Measurements from ENCODE around the gene UGT1A5.
"Not testable (repeated sequence)": the region's sequence is repeated elsewhere in the genome, so short reads cannot be mapped to it uniquely, and the experiment has no call there.

Gene UGT1A5

DNA sequence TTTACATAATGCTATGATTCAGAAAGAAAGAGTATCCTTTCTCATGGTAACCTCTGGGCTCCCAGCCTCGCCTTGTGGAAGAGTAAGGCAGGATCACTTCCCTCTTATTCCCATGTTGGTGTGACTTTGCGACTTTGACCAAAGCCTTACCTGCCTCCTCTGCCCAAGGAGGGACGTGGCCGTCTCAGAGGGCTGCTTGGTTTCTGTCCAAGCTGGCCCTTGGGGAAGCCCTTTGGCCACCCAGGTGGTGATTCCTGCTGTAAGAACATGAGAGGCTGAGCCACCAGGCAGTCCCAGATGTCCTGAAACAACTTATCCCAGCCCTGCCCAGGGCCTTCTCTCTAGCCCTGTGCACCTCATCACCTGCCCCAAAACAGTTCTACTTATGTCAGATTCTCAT lies 14.0 kb upstream of the UGT1A5 start:
- DNase-seq: no peak

DNA sequence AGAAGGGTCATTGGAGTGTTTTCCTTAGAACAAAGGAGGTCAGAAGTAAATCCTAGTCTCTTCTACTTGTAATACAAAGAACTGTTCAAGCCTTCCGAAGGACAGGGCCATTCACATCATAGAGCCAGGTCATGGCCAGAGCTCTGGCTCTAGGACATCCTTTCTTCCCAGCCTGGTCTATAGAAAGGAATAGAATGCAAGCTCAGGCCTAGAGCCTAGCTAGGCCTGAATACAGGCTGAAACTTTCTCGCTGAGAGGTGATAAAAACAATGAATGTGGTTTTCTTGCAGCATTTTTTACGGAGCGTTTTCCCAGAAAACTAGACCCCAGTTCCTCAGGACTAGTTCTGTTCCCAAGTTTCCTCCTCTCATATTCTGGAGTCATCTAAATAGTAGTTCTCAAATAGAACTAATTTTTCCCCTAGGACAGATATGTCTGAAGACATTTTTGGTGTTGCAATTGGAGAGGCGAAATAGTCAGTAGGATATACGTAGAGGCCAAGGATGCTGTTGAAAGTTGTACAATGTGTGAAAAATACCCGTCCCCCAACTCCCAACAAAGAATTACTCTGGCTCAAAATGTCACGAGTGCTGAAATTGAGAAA lies 13.2 kb upstream of the UGT1A5 start:
- no peak for DNase-seq

DNA sequence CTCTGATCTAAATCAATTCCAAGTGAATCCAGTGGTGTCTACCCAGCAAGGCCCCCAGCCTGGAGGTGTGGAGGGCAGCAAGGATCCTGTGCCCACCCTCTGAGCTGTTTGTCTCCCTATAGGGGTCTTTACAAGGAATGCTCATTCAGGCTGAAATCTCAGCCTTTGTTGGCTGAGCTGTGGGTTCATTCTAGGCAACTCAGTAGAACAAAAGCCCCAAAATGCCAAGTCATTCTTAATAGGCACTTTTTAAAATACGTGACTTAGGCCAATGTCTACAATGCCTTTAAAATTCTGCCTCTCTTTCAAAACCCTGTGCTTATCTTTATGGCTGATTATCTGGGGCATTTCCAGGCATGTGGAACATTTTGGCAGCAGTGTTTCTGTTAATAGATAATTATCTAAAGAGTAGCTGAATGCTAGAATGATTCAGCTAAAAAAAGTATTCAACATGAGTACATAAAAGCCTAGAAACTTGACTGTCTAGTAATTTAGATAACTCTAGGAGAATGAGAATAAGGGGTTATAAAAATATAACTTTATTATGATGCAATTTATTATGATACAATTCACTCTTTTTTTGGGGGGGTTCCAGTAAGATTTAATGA lies 12.6 kb upstream of the UGT1A5 start:
- no peak for DNase-seq

DNA sequence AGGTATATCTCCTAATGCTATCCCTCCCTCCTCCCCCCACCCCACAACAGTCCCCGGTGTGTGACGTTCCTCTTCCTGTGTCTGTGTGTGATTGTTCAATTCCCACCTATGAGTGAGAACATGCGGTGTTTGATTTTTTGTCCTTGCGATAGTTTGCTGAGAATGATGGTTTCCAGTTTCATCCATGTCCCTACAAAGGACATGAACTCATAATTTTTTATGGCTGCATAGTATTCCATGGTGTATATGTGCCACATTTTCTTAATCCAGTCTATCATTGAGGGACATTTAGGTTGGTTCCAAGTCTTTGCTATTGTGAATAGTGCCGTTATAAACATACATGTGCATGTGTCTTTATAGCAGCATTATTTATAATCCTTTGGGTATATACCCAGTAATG lies 11.9 kb upstream of the UGT1A5 start:
- DNase-seq: not testable (repeated sequence)

DNA sequence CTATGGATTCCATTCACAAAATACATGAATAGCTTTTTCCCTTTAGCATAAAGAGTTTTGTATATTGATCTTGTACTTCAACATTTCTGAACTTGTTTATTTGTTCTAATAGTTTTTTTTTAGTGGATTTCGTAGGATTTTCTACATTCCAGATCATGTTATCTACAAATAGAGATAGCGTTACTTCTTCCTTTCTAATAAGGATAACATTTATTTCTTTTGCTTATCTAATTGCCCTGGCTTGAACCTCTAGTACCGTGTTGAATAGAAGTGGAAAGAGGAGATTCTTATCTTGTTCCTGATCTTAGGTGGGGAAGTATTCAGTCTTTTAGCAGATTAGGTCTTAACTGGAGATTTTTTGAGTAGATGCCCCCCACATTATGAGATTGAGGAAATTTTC lies 10.5 kb upstream of the UGT1A5 start:
- DNase-seq: no peak

DNA sequence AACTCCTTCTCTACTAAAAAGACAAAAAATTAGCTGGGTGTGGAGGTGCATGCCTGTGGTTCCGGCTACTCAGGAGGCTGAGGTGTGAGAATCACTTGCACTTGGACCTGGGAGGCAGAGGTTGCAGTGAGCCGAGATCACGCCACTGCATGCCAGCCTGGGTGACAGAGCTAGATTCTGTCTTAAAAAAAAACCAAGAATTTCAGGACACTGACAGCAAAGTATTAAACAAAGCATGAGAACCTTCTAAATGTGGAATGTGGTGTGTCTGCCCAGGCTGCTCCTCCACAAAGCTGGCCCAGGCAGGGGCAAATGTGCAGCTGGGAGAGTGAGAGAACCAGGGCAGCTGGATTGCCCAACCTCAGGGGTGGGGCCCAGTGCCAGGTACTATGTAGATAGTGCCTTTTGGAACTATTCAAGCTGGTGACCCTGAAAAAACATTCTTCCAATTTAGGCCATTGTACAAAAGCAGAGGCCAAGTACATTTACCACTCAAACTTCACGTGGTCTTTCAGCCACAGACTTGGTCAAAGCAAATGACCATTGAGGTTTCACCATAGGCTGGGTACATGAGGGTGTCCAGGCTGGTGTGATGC lies 6.7 kb upstream of the UGT1A5 start:
- DNase-seq: no peak

DNA sequence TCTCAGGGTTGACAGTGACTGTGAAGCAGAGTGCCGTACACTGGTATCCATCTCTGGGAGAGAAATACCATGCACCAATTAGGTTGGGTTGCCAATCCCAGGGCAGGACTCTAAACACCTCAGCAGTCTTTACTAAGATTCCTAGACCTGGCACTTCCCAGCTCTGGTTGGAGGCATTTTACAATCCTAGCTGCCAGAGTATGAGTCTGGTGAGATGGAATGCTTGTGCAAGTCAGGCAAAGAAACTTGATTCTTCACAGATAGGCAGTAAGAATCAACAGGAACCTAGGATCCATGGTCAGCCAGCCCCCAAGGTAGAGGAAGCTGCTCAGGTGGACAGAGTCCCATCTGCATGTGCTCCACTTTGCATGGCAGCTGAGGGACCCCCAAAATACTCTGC lies 6.0 kb upstream of the UGT1A5 start:
- DNase-seq: no peak

DNA sequence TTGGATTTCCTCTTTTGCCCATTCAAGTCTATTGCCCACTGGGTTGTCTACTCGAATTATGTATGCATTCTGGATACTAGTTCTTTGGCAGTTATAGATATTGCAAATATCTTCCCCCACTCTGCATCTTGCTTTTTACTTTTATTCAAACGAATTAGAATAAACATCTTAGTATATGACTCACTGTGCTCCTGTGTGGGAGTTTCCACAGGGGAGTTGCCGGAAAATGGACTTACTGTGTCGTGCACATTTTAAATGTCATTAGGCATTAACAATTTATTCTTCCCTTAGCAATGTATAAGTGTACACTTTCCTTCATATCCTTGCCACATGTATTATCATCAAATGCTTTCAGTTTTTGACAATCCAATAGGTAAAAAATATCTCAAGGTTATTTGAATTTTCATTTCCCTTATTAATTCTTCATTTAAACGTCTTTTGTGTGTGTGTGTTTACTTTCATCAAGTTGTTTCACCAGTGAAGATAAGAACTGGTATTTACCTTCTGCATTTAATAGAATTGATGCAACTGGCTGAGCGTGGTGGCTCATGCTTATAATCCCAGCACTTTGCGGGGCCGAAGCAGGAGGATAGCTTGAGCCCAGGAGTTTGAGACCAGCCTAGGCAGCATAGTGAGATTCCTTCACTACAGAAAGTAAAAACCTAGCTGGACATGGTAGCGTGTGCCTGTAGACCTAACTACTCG lies 4.6 kb upstream of the UGT1A5 start:
- DNase-seq: no peak

DNA sequence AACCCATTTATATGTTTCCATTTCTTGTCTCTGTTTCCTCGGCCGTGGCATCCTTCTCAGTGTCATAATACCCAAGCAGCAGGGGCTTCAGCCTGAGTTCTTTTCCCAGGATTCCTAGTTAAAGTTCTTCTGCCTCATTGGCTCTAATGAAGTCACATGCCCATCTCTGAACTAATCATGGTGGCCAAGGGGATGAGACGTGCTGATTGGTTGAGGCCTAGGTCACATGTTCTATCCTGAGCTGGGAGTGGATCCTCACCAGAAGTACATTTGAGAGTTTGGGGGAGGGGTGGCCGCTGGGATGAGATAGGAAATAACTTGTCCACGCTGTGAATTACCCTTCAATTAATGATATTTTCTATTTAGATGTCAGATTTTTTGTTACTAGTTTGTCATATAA lies 3.8 kb upstream of the UGT1A5 start:
- DNase-seq: no peak

DNA sequence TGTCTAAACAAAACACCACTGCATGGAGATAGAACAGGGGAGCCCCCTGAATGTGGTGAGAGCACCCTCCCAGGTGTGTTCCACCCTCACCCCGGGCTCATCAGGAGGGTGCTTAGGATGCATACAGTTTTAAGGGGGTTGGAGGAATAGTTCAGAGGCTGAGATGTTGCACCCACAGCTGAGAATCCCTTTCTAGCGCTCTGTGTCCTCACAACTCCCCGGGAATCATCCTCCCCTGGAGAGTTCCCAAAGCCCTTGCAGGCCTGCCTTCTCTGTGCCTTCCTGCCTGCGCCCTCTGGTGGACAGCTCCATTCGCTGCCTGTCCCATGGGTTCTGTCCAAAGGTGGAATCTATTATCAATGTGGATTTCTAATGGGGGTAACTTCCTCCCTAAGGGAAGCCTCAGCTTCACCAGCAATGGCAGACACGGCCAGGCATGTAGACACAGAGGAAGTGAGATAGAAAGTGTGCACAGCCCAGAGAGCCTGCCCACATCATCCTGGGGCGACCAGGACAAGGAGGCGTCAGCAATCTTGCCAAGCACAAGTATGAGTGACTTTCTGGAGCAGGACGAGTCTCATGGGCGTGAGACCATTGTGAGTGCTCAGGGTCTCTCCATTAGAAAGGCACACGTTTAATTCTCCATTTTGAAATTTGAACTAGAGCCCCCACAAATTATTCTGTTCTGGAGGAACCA lies 1.2 kb upstream of the UGT1A5 start:
- DNase-seq: peak; percentile 64

DNA sequence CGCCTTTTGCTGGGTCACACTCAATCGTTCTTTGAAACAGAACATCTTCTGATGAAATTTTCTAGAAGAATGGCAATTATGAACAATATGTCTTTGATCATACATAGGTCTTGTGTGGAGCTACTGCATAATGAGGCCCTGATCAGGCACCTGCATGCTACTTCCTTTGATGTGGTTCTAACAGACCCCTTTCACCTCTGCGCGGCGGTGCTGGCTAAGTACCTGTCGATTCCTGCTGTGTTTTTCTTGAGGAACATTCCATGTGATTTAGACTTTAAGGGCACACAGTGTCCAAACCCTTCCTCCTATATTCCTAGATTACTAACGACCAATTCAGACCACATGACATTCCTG lies 532 bp downstream of the UGT1A5 start:
- no peak for DNase-seq

DNA sequence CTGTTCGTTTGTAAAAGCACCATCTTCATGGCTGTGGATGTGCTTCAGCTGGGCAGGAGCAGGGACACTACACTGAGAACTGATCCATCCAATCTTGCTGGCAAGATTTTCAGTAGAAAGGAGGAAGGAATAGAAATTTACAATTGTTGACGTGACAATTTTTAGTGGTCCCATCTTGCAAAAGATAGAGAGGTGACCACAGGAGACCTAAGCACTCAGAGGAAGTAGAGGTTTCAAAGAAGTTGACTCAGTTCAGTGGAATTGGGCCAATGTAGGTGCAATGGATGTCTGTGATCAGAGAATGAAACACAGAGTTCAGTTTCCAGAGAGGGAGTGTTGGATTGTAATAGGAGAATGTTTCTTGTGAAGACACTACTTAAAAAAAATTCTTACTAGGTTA lies 1.4 kb downstream of the UGT1A5 start:
- no peak for DNase-seq

DNA sequence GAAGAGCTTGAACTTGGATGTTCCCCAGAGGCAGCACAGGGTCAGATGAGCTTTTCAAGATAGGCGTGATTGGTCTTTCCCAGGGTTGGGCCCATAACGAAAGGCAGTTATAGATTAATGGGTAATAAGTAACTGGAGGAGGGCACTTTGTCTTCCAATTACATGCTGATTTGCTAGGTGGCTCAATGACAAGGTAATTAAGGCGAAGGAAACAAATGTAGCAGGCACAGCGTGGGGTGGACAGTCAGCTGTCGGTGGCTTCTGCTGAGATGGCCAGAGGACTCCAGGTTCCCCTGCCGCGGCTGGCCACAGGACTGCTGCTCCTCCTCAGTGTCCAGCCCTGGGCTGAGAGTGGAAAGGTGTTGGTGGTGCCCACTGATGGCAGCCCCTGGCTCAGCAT lies 5.8 kb downstream of the UGT1A5 start, which contains the start of gene UGT1A4:
TSS of gene UGT1A4 (plus strand) at position 185 of the 400 bp plus-strand sequence. CDS start at position 270, 85 bp downstream.
- DNase-seq: no peak

DNA sequence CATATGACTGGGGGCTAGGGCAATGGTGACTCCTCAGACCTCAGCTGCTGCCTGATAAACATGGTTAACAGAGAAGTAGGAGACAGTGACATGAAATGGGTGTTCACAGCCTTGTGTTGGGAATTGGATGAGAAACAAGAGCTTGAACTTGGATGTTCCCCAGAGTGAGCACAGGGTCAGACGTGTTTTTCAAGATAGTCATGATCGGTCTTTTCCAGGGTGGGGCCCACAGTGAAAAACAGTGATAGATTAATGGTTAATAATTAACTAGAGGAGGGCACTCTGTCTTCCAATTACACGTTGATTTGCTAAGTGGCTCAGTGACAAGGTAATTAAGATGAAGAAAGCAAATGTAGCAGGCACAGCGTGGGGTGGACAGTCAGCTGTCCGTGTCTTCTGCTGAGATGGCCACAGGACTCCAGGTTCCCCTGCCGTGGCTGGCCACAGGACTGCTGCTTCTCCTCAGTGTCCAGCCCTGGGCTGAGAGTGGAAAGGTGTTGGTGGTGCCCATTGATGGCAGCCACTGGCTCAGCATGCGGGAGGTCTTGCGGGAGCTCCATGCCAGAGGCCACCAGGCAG lies 16.1 kb downstream of the UGT1A5 start, which contains the start of gene UGT1A3:
TSS of gene UGT1A3 (plus strand) at position 320 of the 579 bp plus-strand sequence. CDS start at position 405, 85 bp downstream.
- DNase-seq: no peak

DNA sequence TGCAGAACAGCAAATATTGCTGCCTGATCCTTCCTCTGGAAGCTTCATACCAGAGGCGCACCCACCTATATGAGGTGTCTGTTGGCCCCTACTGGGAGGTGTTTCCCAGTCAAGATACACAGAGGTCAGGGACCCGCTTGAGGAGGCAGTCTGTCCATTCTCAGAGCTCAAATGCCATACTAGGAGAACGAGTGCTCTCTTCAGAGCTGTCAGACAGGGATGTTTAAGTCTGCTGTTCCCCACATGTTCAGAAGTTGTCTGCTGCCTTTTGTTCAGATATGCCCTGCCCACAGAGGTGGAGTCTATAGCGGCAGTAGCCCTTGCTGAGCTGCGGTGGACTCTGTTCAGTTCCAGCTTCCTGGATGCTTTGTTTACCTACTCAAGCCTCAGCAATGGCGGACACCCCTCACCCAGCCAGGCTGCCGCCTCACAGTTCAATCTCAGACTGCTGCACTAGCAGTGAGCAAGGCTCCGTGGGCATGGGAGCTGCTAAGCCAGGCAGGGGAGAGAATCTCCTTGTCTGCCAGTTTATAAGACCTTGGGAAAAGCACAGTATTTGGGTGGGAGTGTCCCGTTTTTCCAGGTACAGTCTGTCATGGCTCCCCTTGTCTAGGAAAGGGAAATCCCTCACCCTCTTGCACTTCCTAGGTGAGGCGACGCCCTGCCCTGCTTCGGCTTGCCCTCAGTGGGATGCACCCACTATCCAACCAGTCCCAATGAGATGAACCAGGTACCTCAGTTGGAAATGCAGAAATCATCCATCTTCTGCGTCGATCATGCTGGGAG lies 24.4 kb downstream of the UGT1A5 start:
- not testable (repeated sequence) for DNase-seq

DNA sequence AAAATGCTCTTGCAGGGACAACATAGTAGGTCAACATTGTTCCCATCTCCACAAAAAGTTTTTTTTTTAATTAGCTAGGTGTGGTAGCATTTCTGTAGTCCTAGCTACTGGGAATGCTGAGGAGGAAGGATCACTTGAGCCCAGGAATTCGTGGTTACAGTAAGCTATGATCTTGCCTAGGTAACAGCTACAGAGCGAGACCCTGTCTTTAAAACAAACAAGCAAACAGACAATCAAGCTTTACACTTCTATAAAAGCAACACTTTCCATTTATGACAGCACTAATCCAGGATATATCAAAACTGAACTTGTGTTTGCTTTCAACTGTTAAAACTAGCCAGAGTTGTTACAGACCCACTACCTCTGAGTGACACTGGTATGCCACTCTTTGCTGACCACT lies 28.2 kb downstream of the UGT1A5 start:
- no peak for DNase-seq

DNA sequence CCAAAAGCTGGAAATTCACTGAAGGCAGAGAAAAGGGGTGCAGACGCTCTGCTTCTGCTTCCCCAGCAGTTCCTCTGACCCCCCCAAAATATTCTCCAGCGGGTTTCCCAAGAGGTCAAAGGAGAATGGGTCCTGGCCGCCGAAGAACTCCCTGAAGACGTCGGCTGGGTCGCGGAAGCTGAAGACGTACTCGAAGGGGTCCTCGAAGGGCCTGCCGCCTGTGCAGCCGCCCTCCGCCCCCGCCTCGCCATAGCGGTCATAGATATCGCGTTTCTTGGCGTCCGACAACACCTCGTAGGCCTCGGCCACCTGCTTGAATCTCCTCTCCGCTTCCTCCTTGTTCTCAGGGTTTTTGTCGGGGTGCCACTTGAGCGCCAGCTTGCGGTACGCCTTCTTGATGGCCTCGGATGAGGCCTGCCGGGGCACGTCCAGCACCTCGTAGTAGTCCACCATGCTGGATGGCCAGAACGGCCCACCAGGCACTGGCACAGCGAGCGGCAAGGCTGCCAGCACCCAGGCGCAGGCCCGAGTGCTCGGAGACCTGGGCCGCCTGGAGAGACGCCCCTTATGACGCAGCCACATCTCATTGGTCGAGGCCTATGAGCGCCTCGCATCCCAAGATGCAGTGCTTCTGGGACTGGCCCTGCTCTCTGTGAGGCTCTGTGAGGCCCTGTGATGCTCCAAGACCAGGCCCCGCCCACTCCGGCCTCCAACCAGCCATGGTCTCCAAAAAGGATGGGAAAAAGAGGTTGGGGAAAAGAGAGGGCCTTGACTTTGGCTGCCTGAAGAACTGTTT lies 31.0 kb downstream of the UGT1A5 start:
- DNase-seq: no peak

DNA sequence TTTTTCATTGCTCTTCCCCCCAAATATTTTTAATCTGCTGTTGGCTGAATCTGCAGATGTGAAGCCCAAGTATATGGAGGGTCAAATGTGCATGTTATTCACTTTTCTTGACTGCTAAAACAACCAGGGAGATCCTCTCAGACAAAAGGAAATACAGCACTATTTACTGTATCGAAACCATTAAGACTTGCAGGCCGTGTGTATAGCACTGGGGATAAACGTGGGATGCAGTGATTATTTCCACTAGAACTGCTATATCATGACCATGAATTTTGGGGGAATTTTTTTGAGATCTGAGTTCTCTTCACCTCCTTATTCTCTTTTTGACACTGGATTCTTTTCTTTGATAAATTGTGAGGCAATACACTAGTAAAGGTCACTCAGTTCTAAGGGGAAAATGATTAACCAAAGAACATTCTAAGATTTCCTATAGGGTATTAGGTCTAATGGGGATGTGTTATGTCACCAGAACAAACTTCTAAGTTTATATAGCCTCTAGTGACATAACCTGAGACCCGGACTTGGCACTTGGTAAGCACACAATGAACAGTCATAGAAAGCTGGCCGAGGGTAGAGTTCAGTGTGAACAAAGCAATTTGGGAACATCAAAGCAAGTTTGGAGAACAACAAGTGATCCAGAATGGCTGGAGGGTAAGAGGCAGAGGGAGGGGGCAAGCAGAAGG lies 32.5 kb downstream of the UGT1A5 start:
- no peak for DNase-seq

DNA sequence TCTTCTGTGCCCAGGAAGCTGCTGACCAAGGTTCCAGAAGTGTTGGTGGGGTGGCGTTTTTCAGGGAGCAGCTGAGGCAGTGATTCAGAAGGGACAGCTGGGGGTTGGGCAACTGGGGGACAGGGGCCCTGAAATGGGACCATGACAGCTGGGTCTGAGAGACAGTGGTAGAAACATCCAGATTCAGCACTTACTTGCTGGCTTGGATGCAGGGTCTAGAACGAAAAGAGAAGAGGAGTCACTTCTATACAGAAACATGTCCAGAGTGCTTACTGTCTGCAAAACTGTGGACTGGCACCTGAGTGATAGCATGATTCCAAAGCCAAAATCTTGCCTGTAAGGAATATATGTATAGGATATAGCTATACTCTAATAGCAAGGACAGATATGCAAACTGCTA lies 33.1 kb downstream of the UGT1A5 start:
- DNase-seq: not testable (repeated sequence)

DNA sequence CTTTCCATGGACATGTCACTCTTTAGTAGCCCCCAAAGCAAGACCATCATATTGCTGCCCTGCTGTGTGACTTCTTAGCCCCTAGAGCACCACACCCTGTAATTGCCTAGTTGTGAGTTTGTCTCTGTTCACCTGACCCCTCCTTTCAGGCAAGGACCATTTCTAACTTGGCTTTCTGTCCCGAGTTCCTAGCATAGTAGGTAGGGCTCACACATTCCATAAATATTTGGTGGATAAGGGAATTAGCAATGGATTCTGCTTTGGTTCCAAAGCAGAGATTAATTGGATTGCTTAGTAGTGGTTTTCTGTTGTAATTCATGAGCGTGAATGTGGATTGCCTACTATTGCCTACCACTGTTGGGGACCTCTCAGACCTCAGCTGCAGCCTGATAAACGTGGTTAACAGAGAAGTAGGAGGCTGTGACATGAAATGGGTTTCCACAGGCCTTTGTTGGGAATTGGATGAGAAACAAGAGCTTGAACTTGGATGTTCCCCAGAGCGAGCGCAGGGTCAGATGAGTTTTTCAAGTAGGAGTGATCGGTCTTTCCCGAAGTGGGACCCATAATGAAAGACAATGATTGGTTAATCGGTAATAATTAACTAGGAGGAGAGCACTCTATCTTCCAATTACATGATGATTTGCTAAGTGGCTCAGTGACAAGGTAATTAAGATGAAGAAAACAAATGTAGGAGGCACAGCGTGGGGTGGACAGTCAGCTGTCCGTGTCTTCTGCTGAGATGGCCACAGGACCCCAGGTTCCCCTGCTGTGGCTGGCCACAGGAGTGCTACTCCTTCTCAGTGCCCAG lies 34.0 kb downstream of the UGT1A5 start:
- DNase-seq: no peak
